A673 (cell line): Measurements from ENCODE around the gene CDYL. TPM values are rescaled to one million over a fixed set of nuclear protein-coding genes. Genes with fewer than 3 reads are reported as not detected.
"Not testable (repeated sequence)": the region's sequence is repeated elsewhere in the genome, so short reads cannot be mapped to it uniquely, and the experiment has no call there.

ENCODE experiments used
- BruUV-seq: library from RNA; stranded (reverse); fragments of 400-500 nt; replicated peaks from 2 replicates; lab custom pipeline; 2021; lab: Mats Ljungman, UMichigan
- CTCF ChIA-PET: fragments of 300-600 bp; sonication (Branson Sonifier 250); formaldehyde crosslinking; loops from one replicate; lab custom pipeline; 2022; ENCODE audit warnings: antibody characterized with exemption; lab: Charles Lee
- POLR2A ChIA-PET: fragments of 300-600 bp; sonication (Branson Sonifier 250); formaldehyde crosslinking; loops from one replicate; lab custom pipeline; 2022; ENCODE audit warnings: antibody characterized with exemption; ENCODE audit not compliant: low non-redundant PET; lab: Charles Lee
- DNase-seq: peaks from one replicate; pipeline ENCODE4 v3.0.0-alpha.2; 2015; ENCODE audit warnings: low spot score
- H3K27ac ChIP-seq: fragments of 200-600 bp; sonication (generic); 2 replicates; pipeline ENCODE4 v1.5.1; 2016; ENCODE audit warnings: mixed run types, low read depth, mild to moderate bottlenecking, mixed read lengths, antibody characterized with exemption, low read length; ENCODE audit not compliant: poor library complexity, severe bottlenecking
- H3K27me3 ChIP-seq: fragments of 200-600 bp; sonication (generic); replicated peaks from 2 replicates; pipeline ENCODE4 v1.6.1; 2017; ENCODE audit warnings: mixed run types, low read depth, mild to moderate bottlenecking, mixed read lengths, antibody characterized with exemption, low read length; ENCODE audit not compliant: insufficient read depth, poor library complexity
- H3K36me3 ChIP-seq: fragments of 200-600 bp; sonication (generic); 2 replicates; pipeline ENCODE4 v1.6.1; 2016; ENCODE audit warnings: mixed run types, mild to moderate bottlenecking, mixed read lengths, antibody characterized with exemption, low read length; ENCODE audit not compliant: insufficient read depth, poor library complexity, severe bottlenecking
- H3K4me1 ChIP-seq: fragments of 200-600 bp; sonication (generic); 2 replicates; pipeline ENCODE4 v1.6.1; 2017; ENCODE audit warnings: mixed run types, mild to moderate bottlenecking, mixed read lengths, antibody characterized with exemption, low read length; ENCODE audit not compliant: insufficient read depth, poor library complexity, severe bottlenecking
- H3K4me3 ChIP-seq: fragments of 200-600 bp; sonication (generic); 2 replicates; pipeline ENCODE4 v1.5.1; 2016; ENCODE audit warnings: low read depth, mixed run types, mild to moderate bottlenecking, mixed read lengths, low read length; ENCODE audit not compliant: poor library complexity, severe bottlenecking
- H3K9me3 ChIP-seq: fragments of 200-600 bp; sonication (generic); 2 replicates; pipeline ENCODE4 v1.6.1; 2016; ENCODE audit warnings: mixed run types, low read depth, mild to moderate bottlenecking, mixed read lengths, antibody characterized with exemption, low read length; ENCODE audit not compliant: poor library complexity, severe bottlenecking
- EZH2 ChIP-seq: fragments of 200-600 bp; sonication (generic); IDR thresholded peaks from 2 replicates; pipeline ENCODE4 v1.6.1; 2017; ENCODE audit warnings: borderline replicate concordance, low read depth, mild to moderate bottlenecking, mixed read lengths, antibody characterized with exemption, low read length; ENCODE audit not compliant: poor library complexity, severe bottlenecking
- intact Hi-C: fragments of 100-400 bp; cut with micrococcal nuclease; formaldehyde crosslinking; loops from one replicate; pipeline ENCODE4 v1.10.0; 2022; ENCODE audit not compliant: unreplicated experiment
- total RNA-seq: library from RNA; stranded (reverse); gene quantifications from 2 replicates; pipeline ENCODE4 v1.2.3, GENCODE V29; 2021
- TF ChIP-seq, protein P1 (sequence below): fragments of 300-800, 200-600 bp; sonication (generic); conservative IDR thresholded peaks from 2 replicates; pipeline ENCODE4 v1.5.1; 2017; ENCODE audit warnings: low read depth, mild to moderate bottlenecking, antibody characterized with exemption, low read length, moderate library complexity, mixed read lengths

The CDYL gene
- total RNA-seq, 1 experiment from 2014 or later = 57.6 TPM

DNA sequence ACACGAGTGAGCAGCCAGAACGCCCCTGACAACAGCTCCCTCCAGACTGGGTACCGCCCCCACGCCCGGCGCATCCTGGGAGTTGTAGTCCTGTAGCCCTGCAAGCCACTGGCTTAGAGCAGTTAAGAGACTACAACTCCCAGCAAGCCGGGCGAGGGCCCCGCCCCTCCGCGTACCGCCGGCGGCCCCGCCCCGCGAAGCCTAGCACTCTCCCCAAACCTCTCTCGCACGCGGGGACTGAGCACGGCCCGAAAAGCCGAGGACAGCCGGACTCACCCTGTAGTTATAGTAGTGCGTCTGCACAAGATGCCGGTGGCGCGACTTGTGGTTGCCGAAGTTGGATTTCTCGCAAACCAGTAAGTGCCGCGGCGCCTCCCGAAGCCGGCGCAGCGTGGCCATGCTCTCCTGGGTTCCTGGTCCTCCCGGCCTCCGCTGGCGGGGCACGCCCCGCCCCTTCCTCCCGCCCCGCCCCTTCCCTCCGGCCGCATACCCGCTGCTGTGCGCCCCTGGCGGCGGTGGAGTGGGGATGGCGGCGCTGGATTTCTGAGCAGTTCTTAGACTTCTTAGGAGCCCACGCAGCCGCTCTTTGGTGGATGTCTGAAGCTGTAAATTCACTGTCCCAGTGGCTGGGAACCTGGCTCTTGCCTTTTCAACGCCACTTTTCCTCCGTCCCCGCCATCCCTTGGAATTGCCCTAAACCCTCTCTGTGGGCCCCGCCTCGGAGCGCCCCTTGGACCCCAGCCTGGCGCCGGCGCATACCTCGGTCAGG is 227.6 kb downstream of the CDYL start, which contains the start of gene RPP40:
Gene RPP40, minus strand, starts transcription at position 434 of the 769 bp plus-strand sequence. Its CDS starts 35 bp downstream, at position 399.
- Histone ChIP-seq H3K9me3 (no peaks in the 10 kb centered on the region), H3K27me3 (no peaks in the 10 kb centered on the region), H3K4me1 (no peaks in the 10 kb centered on the region), H3K36me3 (peaks cover 6% of the 10 kb centered on the region), H3K4me3 (peak within 1 kb of the TSS; percentile 86), H3K27ac (peak within 1 kb of the TSS; percentile 86)
- intact Hi-C loops = no loop called here
- ChIA-PET POLR2A (interaction anchor here (0.7 kb wide), 2 partner anchors 12 to 35 kb away, joined by 3 to 14 read pairs; no protein-coding TSS in a partner anchor), CTCF (interaction anchor here (0.6 to 1.0 kb wide), 11 partner anchors 19 to 1553 kb away, joined by 3 to 15 read pairs (median 6); no protein-coding TSS in a partner anchor)
- no TSS peak for BruUV-seq
- peak; percentile 99 for DNase-seq
- no peak for TF ChIP-seq EZH2
- TF ChIP-seq, protein P1, sequence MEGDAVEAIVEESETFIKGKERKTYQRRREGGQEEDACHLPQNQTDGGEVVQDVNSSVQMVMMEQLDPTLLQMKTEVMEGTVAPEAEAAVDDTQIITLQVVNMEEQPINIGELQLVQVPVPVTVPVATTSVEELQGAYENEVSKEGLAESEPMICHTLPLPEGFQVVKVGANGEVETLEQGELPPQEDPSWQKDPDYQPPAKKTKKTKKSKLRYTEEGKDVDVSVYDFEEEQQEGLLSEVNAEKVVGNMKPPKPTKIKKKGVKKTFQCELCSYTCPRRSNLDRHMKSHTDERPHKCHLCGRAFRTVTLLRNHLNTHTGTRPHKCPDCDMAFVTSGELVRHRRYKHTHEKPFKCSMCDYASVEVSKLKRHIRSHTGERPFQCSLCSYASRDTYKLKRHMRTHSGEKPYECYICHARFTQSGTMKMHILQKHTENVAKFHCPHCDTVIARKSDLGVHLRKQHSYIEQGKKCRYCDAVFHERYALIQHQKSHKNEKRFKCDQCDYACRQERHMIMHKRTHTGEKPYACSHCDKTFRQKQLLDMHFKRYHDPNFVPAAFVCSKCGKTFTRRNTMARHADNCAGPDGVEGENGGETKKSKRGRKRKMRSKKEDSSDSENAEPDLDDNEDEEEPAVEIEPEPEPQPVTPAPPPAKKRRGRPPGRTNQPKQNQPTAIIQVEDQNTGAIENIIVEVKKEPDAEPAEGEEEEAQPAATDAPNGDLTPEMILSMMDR = peak; percentile 94

DNA sequence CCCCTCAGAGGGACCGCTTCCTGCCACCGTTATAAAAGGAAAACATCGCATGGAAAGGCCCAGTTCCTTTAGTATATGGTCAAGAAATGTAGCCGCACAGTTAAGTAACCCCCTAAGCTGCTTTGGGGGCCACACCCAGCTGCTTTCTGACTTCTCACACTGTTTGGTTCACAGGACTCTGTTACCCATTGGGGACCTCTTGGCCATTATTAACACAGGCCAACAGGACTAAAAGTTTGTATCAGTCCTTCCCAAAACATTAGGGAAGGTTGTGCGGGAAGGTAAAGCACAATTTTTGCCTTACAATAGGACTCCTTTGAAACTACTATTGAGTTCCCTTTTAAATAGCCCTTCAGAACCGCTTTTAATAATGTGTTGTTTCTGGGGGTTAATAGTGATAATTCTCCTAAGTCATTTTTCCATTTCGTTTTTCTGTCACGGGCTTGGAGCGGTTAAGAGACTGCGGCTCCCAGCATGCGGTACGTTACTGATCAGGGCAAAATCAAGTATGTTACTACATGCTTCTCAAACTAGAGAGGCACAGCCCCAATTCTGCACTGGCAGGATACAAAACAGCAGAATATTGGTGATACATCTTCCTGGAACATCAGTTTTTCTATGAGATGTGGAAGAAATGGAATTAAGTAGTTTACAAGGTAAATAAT is 228.3 kb downstream of the CDYL start:
- CTCF ChIA-PET = interaction anchor here (0.7 kb wide), 1 partner anchor 1552 kb away, joined by 6 read pairs; no protein-coding TSS in a partner anchor
- no peaks in the 10 kb centered on the region for H3K9me3 ChIP-seq
- no peak for TF ChIP-seq EZH2
- TF ChIP-seq, protein P1 = no peak
- intact Hi-C loops = no loop called here
- H3K27ac ChIP-seq = peak overlapping the region; percentile 86
- H3K27me3 ChIP-seq = no peaks in the 10 kb centered on the region
- H3K36me3 ChIP-seq = peaks cover 3% of the 10 kb centered on the region
- peak; percentile 14 for DNase-seq
- POLR2A ChIA-PET = no interaction called here
- H3K4me1 ChIP-seq = no peaks in the 10 kb centered on the region
- BruUV-seq = TSS peak; percentile 66
- H3K4me3 ChIP-seq = peak overlapping the region; percentile 86

DNA sequence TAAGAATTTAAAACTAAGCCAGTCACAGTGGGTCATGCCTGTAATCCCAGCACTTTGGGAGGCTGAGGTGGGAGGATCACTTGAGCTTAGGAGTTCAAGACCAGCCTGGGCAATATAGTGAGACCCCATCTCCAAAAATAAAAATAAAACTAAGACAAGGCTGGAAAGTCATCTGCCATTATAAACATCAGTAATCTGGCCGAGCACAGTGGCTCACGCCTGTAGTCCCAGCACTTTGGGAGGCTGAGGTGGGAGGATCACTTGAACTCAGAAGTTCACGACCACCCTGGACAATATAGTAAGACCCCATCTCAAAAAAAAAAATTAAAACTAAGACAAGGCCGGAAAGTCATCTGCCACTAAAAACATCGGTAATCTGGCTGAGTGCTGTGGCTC is 228.8 kb downstream of the CDYL start:
- H3K9me3 ChIP-seq, H3K4me3 ChIP-seq, POLR2A ChIA-PET, H3K27me3 ChIP-seq, CTCF ChIA-PET, H3K4me1 ChIP-seq, H3K27ac ChIP-seq, DNase-seq, BruUV-seq, intact Hi-C loops, H3K36me3 ChIP-seq: not testable (repeated sequence)

Other genes with a start within 250 kb of the CDYL start
- 28.0 and 30.7 TPM in 2 replicates for gene RPP40, start 227.6 kb downstream of the CDYL start, total RNA-seq